Activated naive CD4-positive, alpha-beta T cell treated with Interleukin-2 at 50 U/mL for 16 hours (primary cell): ENCODE results near the gene CLEC4C.

Experiments used
- DNase-seq: peaks from one replicate; pipeline ENCODE4 v3.0.0-alpha.2; 2020

Gene CLEC4C

DNA sequence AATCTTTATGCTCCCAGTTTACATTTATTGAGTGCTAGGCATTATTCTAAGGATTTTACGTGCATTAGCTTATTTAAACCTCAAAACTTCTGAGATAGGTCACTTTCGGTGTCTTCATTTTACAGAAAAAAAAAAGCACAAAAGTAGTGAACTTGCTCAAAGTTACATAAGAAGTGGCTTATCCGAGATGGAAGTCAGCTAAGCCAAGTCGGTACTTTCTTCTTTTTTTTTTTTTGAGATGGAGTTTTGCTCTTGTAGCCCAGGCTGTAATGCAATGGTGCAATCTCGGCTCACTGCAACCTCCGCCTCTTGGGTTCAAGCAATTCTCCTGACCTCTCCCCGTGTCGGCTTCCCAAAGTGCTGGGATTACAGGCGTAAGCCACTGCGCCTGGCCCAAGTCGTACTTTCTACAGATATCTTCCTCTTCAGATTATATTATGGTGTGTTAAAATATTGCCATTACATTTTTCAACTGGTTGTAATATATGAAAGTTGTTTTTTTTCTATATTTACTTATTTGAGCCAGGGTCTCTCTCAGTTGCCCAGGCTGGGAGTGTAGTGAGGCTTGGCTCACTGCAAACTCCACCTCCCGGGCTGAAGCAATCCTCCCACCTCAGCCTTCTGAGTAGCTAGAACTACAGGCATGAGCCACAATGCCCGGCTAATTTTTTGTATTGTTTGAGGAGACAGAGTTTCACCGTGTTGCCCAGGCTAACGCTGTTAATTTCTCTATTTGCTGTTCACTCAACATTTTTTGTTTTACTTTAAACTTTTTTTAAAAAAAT is 27.0 kb downstream of the CLEC4C start:
- DNase-seq: no peak

DNA sequence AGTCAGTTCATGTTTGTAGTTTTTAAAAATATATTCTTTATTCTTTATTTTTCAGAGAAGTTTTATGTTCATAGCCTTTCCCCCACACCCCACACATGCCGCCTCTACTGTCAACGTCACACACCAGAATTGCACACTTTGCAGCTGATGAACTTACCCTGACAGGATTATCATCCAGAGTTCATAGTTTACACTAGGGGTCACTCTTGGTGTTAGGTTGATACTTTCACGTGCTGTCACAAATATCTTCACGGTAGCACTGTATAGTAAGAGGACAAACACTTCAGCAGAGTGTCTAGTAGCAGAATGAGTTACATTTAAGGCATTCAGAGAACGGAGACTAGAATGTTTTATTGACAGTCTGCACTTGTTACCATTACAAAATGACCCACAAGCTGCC is 30.8 kb downstream of the CLEC4C start:
- no peak for DNase-seq

DNA sequence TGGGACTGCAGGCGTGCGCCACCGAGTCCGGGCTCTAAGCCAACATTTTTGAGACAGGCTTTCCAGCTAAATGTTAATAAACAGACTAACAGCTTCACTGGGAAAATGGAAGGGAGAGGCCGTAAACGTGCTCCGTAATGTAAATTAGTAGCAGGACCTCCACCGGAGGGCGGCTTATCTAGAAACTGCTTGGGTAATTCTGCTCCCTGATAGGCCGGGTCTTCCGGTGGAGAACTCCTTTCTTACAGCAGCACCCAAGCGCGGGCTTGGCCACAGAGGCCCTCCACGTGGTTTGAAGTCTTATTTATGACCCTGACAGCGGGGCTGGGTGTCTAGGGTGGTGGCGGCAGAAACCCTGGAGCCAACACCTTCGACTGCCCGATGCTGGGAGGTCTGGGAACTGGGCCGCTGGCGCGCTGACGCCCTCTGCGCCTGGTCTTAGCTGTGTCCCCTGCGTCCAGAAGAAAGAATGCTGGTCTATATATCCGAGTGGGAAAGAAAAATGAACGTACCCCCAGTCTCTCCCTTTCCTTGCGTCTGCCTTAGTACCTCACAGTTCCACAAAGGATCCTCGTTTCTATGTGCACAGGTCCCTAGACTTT is 34.2 kb downstream of the CLEC4C start:
- DNase-seq: no peak

DNA sequence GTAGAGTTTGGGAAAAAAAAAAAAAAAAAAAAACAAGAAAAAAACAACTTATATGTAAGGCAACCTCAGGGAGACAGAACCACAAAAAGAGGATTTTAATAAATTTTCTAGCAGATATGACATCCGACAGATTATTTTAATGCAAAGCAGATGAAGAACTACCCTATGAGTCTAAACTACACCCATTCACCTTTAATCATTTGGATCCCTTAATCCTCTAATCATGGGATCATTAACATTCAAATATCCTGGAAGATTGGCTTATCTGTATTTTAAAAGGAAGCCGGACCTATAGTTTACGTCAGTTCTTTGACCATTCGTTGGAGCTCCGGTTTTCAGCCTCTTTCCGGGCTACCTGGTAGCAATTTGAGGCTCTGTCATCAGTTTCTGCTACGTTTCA is 36.0 kb downstream of the CLEC4C start, which contains the start of gene DPPA3:
TSS of gene DPPA3 (plus strand) at position 301 of the 400 bp plus-strand sequence. CDS start 138 bp downstream, outside the sequence.
- no peak for DNase-seq

DNA sequence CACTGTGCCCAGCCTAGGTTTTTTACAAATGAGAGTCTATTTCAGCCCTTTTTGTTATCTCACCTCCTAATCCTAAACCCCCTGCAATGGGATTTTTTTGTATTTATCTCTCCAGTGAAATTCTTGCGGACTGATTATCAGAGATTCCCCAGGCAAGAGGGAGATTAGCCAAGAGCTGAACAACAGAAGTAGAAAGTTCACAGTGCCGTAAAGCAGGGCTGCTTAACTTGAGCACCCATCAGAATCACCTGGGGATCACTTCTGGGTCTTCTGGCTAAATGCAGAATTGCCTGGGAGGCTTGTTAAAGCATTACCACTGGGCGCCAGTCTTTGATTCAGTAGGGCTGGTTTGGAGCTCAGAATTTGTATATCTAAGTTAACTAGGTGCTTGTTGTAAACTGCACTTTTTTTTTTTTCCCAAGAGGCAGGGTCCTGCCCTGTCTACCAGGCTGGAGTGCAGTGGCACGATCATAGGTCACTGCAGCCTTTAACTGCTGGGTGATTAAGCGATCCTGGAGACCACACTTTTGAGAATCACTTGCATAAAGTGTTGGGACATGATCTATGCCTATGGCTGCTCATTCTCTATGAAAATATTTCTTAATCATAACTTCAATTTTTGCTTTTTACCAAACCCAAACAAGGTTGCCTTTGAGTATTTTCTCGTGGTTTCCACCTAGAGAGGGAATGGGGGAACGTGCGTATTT is 37.1 kb downstream of the CLEC4C start:
- no peak for DNase-seq

GRCh38 chr12:7705846-7706245 is 41.3 kb downstream of the CLEC4C start:
- DNase-seq: no peak

DNA sequence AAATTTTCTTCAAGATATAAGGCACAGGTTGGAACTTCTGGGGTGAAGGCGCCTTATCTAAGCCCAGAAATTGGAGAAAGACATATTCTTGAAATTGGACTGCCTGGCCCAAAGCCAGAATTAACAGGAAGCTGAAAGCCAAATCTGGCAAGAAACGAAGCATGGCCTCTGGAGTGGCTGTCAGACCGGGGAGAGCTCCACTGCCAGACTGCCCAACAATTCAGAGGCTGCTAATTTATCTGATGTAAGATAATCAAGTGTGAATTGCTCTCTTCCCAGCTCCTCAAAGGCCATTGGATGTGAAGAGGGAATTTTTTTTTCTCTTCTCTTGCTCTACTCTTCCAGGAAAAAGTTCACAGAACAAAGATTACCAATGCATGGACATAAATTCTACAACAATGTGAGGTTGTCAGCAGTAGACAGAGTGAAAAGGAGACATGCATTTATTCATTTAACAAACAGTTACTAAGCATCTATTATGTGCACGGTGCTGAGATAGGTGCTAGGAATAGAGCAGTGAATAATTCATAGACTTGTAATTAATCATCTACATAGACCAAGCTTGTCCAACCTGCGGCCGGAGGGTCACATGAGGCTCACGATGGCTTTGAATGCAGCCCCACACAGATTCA is 51.5 kb downstream of the CLEC4C start, which contains the start of gene GDF3:
TSS of gene GDF3 (minus strand) at position 210 of the 632 bp plus-strand sequence. CDS start at position 163, 47 bp downstream.
- no peak for DNase-seq

DNA sequence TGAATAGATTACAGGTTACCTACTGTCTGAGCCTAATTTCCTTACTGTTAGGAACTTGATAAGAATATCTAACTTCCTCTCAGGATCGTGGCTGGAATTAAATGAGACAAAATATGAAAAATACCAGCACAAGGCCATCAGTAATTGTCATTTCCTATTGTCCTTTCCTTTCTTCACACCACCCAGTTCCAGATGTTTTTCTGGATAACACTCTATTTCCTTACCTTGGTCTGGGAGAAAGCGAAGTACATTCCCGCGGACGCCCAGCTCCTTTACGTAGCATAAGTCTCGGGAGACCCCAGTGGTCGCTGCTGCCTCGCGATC is 52.0 kb downstream of the CLEC4C start:
- DNase-seq: no peak

GRCh38 chr12:7694556-7695236 is 52.5 kb downstream of the CLEC4C start:
- no peak for DNase-seq

DNA sequence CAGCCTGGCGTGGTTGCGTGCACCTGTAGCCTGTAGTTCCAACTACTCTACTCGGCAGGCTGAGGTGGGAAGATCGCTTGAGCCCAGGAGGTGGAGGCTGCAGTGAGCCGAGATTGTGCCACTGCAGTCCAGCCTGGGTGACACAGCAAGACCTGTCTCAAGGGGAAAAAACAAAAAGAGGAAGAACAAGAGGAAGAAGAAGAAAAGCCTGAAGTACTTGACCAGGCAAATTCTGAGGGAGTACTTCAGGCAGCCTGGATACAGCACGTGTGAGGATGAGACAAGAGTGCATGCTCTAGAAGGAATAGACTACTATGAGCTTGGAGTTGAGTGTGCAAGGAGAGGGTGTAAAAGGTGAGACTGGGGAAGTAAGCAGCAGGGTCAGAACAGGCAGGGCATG is 53.4 kb downstream of the CLEC4C start:
- no peak for DNase-seq

GRCh38 chr12:7681535-7681934 is 65.6 kb downstream of the CLEC4C start:
- DNase-seq: no peak
